GM21717 (cell line): ENCODE data around the gene KLHL29.

Source experiments
- ATAC-seq: cut with Tn5 transposase; IDR thresholded peaks from one replicate; pipeline ENCODE4 v1.9.1; 2021; ENCODE audit warnings: mild to moderate bottlenecking, moderate library complexity; ENCODE audit not compliant: unreplicated experiment

Gene KLHL29

DNA sequence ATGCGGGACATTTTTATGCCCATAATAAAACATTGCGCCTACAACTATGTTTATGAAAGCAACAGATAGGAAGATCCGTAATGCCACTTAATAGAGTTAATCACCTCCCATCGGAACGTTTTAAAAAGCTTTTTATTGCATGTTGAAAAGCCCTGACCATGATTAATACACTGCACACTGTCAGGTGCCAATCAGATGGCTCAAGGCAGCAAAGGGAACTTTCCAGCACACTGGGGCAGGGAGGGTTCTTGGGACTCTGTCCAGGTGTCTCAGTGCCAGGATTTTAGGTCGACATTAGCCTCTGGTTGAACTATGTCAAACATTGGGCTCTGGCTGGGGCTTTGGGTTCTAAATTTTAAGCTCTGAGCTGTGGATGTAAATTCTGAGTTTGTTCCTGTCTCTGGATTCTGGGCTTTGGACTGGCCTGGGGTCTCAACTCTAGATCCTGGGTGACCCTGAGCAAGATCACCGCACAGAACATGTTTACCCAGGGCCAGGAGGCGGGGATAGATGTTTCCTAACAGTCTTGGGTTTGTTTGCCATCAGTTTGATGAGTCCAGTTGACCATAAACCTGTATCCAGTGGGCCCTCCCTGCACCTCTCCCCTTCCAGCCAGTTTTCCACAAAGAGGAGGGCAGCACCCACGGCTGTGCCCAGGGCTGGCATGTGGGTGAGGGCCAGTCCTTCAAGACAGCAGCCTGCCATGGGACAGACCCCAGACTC is 279.2 kb downstream of the KLHL29 start:
- ATAC-seq, result no peak

DNA sequence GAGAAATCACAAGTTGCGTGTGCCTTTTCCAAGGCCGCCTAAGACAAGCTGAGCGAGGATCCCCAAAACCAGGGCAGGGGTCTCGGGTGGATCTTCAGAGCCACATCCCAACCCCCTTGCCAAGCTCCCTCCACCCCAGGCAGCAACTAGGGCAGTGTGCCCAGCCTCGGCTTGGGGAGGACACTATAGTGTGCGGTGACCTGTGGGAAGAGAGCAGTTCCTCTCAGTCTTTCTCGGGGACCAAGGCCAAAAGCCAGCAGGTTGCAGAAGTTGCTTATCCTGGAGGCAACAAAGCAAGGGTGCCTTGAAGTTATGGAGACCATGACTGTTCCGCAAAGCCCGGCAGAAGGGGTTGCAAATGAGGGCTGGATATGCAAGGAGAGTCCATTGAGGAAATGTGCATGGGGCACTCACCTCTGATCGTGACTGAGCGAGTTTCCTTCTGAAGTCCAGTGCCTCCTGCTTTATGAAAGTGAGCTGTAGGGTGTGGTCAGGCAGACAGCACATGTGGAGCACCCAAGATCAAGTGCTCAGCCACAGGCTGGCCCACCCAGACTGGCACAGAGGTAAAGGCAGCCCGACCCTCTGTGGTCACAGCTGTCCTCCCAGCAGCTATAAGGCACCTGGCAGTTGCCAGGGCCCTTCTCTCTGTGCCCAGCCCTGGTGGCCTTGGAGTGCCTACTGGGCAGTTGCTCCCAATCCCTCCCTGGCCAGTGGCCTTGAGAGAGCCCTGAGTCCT is 281.4 kb downstream of the KLHL29 start:
- ATAC-seq, result no peak

DNA sequence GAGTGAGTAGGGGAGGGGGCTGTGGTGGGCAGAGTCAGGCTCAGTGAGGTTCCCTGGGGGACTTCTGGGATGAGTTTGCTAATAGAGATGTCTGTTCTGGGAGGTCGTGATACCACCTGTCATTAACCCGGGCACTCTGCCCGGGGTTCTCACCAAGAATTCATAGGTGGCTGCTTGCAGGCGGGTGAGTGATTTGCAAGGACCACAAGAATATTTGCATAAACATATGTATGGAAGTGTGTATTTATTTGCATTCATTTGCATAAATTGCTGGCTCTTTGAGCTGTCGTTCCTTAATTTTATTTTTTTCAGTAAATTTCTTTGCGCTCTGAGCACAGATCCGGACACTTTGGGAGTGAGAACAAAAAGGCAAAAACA is 282.0 kb downstream of the KLHL29 start:
- ATAC-seq, result no peak

DNA sequence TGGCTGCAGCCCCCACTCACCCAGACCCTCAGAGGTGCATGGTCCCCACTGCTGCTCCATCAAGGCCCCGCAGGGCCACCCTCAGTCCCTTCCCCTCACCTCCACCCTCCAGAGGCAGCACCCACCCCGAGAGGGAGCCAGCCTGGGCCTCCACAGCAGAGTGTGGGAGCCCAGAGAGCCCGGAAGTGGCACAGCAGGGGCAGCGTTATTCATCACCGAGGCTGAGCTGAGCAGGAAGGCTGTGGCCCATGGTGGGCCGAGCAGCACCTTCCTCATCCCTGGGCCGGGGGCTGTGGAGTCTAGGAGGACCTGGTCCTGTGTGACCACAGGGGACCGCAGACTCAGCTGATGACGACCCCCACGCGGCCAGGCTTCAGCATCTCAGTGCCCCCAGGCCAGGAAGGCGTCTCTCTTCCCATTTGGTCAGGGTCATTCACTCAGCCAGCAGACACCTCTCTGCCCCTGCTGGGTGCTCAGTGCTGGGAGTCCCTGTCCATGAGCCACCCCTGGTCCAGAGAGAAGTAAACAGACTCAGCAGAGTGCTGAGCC is 283.9 kb downstream of the KLHL29 start:
- no peak for ATAC-seq

DNA sequence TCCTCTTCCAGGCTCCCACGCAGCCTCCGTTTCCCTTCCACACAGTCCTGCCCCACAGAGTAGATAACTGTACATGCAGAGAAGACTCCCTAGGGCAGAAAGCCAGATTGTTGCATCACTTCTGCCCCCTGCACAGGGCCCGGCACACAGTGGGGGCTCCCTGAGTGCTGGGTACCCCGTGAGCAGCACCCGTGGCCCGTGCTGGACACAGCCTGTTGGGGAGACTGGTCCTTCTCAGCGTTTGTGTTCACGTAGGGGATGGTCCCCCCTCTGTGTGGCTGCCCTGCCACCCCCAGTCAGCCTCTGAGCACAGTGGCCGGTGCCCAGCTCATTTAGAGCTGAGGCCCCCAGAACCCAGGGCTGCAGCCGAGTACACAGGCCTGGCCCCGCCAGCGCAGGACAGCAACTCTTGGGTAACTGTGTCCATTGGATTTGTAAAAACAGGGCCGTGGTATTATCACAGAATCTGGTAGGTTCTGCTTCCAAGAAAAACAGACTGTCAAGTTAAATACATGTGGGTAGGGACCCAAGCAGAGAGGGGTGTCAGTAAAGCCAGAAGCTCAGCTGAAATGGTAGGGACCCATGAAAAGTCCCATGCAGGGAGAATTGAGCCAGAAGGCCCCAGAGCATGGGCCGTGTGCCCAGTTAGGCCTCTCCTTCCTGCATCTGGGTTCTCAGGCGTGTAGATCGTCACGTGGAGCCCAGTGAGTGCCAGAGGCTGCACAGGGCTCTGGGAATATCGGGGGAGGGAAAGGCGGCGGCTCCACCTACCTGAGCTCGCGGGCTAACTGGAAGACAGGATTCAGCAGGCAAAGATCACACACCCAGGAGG is 284.6 kb downstream of the KLHL29 start:
- ATAC-seq, result no peak

DNA sequence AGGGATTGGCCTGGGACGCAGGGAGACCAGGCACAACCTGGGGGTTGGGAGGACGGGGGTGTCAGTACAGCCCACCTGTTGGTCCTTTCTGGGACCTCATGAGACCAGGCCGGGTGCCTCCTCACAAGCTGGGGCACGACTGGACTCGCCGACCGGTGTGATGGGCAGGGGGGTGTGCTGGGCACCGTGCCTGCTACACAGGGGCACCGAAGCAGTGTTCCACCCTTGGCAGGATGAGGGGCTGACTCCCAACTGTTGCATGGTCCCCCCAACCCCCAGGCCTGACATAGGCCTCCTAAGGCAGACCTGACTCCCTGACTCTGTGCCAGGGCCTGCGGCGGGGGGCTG is 285.2 kb downstream of the KLHL29 start:
- no peak for ATAC-seq

DNA sequence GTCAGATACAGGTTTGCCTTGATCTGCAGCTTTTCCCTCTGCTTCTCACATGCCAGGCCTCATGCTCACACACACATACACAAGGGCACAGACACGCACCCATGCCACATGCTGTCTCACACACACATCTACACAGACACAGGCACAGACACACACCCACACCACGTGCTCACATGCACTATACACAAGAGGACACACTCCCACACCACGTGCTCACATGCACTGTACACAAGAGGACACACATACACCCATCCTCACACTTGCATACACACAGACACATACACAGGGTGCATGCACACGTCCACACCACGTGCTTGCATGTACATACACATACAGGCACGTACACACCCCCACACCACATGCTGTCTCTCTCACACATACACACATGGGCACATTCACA is 288.1 kb downstream of the KLHL29 start:
- ATAC-seq, result no peak

DNA sequence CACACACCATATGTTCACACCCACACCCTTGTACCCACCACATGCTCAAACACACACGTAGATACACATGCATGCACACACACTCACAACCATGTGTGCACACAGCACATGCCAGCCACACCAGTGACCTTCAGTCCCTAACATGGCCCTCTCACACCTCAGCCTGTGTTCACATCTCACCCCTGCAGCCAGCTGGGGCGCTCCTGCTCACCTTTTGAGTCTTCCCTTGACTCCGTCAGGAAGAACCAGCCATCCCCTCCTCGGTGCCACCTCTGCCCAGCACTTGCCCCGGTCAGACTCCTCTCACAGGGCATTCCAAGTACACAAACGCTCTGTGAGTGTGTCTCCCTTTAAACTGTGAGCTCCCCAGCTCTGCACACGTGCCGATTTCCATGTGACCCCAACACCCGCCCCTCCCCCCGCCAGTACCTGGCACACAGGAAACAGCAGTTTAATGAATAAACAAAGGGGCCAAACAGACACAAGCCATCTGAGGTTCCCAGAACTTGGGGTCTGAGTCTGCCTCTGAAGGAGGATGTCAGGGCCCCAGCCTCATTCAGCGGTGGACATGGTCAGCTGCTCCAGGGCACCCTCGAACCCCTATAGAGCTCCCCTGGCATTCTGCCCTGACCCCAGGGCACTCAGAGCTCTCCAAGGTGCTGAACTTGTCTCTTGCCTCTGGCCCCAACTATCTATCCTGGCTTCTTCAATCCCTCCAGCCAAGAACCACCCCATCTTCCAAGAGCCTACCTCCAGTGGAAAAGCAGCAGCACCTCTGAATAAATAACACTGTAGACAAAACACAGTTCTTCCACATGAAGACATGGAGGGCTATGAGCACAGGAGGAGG is 289.1 kb downstream of the KLHL29 start:
- ATAC-seq, result no peak

DNA sequence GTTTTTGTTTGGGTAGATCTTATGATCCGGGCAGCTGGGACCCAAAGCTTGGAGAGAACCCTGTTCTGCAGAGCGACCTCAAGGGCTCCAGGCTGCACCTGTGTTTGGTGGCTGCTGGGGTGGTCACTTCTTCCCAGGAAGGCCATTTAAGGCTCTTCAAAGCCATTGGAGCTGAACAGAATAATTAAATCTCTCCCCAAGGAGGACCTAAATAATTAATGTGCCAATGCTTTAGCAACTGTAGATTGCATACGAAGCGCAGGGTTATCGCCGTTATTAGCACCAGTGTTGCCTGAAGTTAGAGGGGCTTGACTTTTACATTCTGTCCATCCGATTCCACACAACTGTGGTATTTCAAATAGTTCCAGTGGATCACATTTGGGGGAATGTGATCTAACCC is 290.5 kb downstream of the KLHL29 start:
- no peak for ATAC-seq

DNA sequence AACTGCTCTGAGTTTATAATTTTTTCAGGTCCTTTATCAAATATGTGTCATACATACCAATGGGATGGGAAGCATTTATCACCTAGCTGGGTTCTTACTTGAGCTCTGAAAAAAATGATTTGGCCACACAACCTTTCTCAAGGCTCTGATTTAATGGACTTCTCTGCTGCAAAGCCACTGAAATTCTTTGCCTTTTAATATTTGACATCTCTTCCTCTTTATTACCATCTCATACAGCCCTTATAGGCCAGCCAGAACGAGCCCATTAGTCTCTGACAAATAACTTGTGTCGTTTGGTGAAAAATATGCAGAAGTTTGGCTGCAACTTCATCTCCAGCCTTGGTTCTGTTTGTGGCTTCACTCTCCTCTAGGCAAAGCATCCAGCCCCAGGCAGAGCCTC is 292.9 kb downstream of the KLHL29 start:
- no peak for ATAC-seq

DNA sequence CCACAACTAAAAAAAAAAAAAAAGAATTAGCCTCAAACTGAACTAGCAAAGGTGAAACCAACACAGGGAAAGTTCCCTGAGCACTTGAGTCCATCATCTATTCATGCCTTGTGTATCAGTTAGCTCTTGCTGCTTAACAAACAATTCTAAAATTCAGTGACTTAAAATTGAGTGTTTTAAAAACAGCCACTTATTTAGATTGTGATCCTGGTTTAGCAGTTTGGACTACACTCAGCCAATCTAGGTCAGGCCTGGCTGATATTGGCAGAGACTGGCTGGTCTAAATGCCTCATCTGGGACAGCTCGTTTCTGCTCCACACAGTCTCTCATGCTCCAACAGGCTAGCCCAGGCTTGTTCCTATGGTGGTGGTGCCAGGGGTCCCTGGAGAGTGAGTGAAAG is 294.1 kb downstream of the KLHL29 start:
- ATAC-seq, result no peak

DNA sequence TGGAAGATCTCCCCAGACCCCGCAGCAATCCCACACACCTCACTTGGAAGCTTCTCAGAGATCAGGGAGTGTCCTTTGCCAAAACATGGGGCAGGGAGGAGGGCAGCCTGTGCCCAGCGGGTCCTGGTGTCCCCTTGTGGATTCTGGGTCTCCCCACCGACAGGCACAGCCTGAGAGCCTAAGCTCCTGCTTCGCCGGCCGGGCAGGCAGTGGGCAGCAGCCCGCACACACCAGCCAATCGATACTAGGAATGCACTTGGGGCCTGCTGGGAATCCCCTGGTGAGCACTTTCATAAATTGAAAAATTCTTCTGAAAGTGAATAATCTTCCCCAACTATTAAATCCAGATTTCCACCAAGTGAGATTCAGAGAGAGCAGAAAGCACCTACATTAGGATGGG is 296.0 kb downstream of the KLHL29 start:
- no peak for ATAC-seq

DNA sequence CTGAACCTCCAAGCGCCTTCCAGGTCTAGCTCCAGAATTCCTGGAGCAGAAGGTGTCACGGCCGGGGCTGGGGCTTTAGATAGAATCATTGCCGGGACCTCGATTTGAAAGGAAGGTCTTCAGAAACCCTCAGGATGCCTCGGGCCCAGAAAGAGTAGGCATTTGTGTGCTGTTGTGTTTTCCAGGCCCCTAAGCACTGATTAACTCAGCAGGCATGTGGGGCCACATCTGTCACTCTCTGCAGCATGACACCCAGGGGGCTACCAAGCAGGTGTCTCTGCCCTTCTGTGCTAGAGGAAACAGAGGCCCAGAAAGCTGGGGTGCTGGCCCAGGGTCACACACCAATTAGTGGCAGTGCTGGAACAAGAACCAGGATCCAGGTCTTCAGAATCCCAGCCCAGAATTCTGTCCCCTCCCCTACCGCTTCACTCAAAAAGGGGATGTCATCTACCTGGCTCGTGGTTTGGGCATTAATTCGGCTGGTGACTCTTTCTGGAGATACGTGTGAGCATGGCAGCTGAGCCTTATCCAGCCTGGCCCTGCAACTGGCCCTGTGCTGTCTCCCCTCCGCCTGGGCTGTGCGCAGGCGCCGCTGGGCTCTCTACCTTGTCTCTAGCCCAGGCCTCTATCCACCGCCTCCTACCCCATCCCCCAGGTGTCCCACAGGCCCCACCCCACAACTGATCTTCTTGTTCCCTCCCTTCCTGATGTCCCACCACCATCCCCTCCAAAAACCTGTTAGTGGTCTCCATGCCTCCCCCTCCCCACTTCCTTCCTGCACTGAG is 296.6 kb downstream of the KLHL29 start:
- ATAC-seq, result no peak

DNA sequence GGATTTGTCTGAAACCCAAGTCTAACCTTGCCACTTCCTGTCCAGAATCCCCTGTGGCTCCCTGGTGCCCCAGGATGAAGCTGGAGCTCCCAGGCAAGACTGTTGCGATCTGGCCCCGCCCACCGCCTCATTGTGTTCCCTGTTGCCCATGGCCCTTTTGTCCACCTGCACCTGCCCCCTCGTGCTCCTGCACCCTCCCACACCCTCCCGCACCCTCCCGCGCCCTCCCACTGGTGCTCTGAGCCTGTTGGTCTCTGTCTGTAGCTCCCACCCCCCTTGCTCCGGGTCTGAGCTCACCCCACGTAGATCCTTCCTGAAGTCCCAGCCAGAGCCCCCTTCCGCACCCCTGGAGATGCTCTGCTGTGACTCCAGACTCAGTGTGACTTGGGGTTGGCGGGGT is 297.5 kb downstream of the KLHL29 start:
- ATAC-seq, result no peak

DNA sequence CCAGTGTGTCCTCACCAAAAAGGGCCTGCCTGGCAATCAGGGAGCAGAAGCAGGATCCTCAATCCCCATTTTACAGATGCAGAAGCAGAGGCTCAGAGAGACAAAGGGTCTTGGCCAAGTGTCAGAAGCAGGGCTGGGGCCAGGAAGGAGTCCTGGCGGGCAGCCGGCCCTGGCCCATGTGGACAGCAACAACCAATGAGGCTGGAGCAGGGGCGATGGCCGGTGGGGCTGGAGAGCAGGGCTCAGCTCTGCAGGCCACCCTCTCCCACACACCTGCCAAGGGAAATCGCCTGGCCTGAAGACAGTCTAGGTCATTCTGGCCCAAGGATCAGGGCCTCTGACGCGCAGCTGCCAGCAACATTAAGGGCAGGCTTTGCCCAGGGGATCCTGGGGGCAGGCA is 298.0 kb downstream of the KLHL29 start:
- no peak for ATAC-seq

DNA sequence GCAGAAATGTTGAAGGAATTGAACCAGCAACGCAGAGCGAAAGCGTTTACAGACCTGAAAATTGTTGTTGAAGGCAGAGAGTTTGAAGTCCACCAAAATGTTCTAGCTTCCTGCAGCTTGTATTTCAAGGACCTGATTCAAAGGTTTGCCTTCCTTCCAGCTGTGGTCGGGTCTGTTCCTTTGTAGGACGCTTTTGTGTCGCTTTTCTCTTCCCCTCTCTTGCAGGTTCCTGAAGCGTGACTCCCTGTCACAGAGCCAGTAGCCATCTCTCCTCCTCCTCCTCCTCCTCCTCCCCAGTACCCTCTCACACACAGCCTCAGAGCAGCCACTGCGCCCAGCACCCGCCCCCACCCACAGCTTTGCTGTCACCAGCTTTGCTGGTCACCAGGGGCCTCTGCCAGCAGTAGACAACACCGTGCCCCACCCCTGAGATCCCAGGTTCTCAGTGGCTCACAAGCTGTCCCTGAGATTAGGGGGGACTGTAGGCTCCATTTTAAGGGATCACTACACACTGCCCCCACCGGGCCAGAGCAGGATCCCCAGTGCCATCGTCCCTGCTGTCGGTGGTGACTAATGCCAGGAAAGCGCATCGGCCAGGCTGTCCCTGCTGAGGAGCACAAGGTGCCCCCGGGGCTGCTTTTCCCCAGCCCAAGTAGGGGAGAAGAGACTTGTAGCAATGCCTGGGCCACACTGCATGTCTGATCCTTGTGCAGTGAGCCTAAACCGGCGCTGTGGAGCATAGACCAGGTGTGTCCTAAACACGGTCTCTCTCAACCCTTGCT is 299.6 kb downstream of the KLHL29 start:
- ATAC-seq, result no peak

DNA sequence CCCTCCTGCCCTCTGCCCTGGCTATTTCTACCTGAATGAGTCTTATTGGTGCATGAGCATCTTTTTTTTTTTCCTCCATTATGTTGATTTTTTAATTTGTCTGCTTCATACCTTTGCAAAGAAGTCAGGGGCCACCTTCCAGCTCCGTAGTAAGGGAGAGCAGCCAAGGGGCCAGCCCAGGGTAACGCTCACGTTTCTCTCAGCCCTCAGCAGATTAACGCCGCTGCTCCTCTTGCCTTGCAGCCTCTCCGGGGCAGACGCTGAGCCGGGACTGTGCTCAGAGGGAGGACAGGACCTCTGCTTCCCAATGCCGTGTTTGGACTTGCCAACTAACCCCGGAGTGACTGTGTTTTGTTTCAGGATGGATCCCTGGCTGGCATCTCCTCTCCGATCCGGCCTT is 300.2 kb downstream of the KLHL29 start:
- ATAC-seq, result no peak

DNA sequence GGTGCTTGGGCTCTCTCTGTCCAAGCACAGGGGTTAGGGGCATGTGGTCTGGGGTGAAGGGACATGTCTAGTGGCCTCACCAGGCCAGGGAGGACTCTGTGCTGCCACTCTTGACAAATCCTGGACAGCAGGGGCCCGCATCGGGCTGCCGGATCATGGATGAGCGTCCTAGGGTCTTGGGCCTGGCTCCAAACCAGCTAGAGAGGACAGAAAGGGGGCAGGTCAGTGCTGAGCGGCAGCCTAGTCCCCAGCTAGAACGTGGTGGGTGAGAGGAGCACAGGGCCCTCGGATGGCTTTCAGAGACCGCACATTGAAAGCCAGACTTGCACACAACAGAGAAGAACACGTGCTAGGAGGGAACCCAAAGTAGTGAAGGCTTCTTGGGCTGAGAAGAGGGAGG is 300.7 kb downstream of the KLHL29 start:
- ATAC-seq, result no peak

DNA sequence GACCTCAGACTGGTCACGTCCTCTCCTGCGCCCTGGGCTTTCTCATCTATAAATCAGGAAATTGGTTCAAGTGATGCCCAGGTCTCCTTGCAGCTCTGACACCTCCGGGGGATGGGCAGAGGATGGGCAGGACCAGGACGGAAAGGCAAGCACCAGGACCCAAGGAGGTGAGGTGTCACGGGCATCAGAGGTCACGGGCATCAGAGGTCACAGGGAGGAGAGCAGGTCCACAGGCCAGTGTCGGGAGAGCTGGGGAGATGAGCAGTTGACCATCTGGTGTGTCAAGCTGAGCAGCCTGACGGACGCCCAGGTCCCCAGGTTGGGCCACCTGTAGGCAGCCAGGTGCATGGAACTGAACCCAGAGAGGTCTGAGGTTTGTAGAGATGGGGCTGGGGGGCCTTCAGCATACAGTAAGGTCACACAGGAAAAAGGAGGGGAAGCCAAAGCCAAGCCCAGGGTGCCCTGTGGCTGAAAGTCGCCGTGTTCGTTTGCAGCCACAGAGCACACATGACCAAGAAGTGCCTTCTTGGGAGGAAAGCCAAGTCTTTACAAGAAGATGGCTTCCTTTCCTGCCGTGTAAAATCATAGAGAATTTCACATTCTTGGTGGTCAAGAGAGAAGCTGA is 301.5 kb downstream of the KLHL29 start:
- ATAC-seq, result no peak
